ENCODE results near the gene PTPRC.

The PTPRC gene

DNA sequence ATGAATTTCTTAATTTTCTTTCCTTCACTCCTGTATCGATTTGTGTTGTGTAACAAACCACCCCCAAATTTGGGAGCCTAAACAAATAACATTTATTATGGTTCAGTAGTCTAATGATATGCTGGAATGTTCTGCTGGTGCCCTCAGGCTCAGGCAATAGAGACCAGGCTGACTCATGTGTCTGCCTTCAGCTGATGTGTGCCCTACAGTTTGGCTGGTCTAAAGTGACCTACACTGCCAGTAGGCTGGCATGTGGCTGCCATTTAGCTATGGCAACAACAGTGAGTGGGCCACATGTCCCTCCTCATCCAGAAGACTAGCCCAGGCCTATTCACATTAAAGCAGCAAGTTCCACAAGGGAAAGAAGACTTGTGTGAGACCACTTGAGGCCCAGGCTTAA is 115.8 kb downstream of the PTPRC start:
- in situ Hi-C loops (cut with MboI; ENCODE audit: low sequenced_read_pairs), result loop anchor here (25.0 kb wide), 2 partner anchors 358 to 708 kb away; no protein-coding TSS in a partner anchor

DNA sequence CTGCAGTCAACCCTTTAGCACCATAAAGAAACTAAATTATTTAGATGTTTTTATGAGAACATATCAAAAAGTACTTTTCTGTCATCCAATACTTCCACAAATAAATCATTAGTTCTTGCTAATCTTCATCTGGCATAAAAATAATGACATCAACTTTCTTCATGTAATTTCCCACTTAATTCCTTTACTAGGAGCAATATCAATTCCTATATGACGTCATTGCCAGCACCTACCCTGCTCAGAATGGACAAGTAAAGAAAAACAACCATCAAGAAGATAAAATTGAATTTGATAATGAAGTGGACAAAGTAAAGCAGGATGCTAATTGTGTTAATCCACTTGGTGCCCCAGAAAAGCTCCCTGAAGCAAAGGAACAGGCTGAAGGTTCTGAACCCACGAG is 116.9 kb downstream of the PTPRC start:
- in situ Hi-C loops (cut with MboI; ENCODE audit: low sequenced_read_pairs), result loop anchor here (25.0 kb wide), 2 partner anchors 357 to 707 kb away; no protein-coding TSS in a partner anchor

DNA sequence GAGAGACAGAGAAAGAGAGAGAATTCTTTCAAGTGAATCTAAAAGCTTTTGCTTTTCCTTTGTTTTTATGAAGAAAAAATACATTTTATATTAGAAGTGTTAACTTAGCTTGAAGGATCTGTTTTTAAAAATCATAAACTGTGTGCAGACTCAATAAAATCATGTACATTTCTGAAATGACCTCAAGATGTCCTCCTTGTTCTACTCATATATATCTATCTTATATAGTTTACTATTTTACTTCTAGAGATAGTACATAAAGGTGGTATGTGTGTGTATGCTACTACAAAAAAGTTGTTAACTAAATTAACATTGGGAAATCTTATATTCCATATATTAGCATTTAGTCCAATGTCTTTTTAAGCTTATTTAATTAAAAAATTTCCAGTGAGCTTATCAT is 117.6 kb downstream of the PTPRC start:
- in situ Hi-C loops (cut with MboI; ENCODE audit: low sequenced_read_pairs), result loop anchor here (25.0 kb wide), 2 partner anchors 356 to 706 kb away; no protein-coding TSS in a partner anchor

- in situ Hi-C loops (cut with MboI; ENCODE audit: low sequenced_read_pairs), result loop anchor here (25.0 kb wide), 2 partner anchors 350 to 700 kb away; no protein-coding TSS in a partner anchor
Observed at GRCh38 chr1:198761859-198762616, 123.2 kb downstream of the PTPRC start.

DNA sequence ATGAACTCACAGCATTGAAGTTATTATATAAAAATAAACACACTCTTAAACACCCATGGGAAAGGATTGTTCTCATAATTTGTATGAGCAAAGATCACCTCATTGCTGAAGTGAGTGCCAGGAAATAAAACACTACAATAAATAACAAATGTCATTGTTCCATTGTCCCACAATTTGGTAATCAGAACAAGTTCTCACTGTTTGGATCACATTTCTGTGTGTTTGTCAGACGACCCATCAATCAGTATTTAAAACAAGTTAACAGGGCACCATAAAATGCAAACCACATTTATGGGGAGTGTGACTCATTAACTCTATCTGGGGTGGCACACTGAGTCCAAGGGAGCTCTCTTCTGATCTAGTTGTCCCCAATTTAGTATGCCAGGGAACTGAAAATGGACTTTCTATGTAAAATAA is 124.5 kb downstream of the PTPRC start:
- in situ Hi-C loops (cut with MboI; ENCODE audit: low sequenced_read_pairs), result loop anchor here (25.0 kb wide), 2 partner anchors 349 to 699 kb away; no protein-coding TSS in a partner anchor

DNA sequence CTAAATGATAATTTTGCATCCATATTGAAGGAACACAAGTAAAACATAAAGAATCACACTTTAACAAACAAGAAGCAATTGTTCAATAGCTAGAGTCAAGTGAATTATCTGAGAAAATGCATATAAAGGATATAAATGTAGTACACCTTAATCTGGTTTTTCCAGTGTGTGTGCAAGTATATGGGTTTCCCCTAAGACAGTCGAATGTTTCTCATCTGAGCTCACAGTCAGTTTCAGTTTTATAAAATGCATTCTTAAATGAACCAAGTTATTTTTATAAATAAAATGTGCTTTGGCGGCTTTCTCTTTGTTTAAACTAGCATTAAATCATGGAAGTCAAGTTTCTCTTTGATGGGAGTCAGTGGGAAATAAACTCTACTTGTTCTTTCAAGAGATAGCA is 125.9 kb downstream of the PTPRC start:
- in situ Hi-C loops (cut with MboI; ENCODE audit: low sequenced_read_pairs), result loop anchor here (25.0 kb wide), 2 partner anchors 348 to 698 kb away; no protein-coding TSS in a partner anchor

GRCh38 chr1:198765416-198765815 is 126.6 kb downstream of the PTPRC start:
- in situ Hi-C loops (cut with MboI; ENCODE audit: low sequenced_read_pairs), result loop anchor here (25.0 kb wide), 2 partner anchors 347 to 697 kb away; no protein-coding TSS in a partner anchor

DNA sequence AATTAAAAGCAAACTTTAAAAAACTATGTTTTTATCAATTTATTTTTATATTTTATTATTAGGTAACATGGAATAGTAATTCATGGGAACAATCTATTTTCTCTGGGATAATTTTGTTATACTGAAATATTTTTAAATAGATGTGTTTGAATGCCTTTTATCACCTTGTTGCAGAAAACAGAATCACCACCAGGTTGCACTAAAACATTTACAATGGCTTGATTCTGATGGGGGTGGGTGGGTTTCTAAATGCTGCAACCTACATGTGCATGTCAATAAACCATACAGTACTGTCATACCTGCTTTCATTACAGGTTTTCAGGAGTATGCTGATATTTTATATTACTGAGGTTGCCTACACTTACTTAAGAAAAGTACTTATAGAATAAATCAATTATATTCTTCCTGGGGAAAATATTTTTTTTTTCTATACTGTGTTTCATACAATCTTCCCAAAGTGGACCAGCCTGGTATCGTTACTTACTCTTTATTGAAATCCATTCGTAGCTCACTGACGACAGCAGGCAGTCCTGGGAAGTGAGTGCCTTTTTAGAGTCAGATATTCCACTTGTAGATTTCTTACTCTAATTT is 132.8 kb downstream of the PTPRC start:
- in situ Hi-C loops (cut with MboI; ENCODE audit: low sequenced_read_pairs), result loop anchor here (25.0 kb wide), 2 partner anchors 341 to 691 kb away; no protein-coding TSS in a partner anchor

- in situ Hi-C loops (cut with MboI; ENCODE audit: low sequenced_read_pairs), result loop anchor here (25.0 kb wide), 2 partner anchors 340 to 690 kb away; no protein-coding TSS in a partner anchor
Observed at GRCh38 chr1:198772626-198773025, 133.8 kb downstream of the PTPRC start.

DNA sequence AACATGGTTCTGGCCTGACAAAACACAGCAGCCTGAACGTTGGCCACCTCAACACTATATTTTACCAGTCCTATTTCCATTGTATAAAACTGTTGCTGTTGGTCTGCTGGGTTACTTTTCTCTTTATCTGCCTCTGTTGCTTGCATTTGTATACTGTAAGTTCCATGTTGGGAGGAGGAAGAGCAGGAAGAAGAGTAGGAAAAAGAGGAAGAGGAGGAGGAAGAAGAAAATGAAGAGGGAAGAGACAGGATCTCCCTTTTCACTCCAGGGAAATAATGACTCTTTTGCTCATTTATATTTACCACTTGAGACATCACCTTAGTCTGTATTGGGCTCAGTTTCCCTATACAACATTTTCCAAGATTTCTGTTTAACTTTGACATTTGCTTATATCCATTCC is 134.2 kb downstream of the PTPRC start:
- in situ Hi-C loops (cut with MboI; ENCODE audit: low sequenced_read_pairs), result loop anchor here (25.0 kb wide), 2 partner anchors 339 to 689 kb away; no protein-coding TSS in a partner anchor

DNA sequence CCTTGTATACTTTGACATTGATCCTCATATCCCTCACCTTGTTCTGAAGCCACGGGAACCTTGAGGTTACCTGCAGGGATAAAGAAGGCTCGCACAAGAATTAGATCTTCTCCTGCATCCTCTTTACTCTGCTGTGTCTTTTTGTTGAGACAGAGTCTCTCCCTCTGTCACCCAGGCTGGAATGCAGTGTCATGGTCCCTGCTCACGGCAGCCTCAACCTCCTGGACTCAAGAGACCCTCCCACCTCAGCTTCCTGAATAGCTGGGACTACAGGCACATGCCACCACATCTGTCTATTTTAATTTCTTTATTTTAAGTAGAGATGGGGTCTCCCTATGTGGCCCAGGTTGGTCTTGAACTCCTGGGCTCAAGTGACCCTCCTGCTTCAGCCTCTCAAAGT is 134.7 kb downstream of the PTPRC start:
- in situ Hi-C loops (cut with MboI; ENCODE audit: low sequenced_read_pairs), result loop anchor here (25.0 kb wide), 2 partner anchors 339 to 689 kb away; no protein-coding TSS in a partner anchor

- in situ Hi-C loops (cut with MboI; ENCODE audit: low sequenced_read_pairs), result loop anchor here (25.0 kb wide), 2 partner anchors 338 to 688 kb away; no protein-coding TSS in a partner anchor
Observed at GRCh38 chr1:198774421-198774820, 135.6 kb downstream of the PTPRC start.

GRCh38 chr1:198775606-198776005 is 136.8 kb downstream of the PTPRC start:
- in situ Hi-C loops (cut with MboI; ENCODE audit: low sequenced_read_pairs), result no loop called here

DNA sequence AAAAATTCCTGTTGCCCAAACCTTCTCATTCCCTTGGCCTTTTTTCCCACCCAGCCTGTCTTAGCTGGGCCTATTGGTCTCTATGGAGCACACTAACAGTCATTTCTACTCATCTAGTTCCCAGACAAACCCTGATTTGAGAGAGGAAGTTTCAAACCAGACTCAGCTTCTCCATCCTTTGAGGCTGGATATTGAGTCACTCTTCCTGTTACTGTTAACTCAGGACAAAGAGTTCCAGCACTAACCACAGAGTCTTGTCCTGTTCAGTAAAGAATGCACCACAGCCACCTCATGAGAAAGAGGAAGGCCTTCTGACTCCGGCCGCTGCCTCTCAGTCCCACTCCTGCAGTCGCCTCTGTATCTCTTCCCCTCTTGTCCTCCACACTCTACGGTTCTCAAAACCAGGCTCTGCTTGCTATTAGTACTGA is 137.8 kb downstream of the PTPRC start:
- in situ Hi-C loops (cut with MboI; ENCODE audit: low sequenced_read_pairs), result no loop called here

DNA sequence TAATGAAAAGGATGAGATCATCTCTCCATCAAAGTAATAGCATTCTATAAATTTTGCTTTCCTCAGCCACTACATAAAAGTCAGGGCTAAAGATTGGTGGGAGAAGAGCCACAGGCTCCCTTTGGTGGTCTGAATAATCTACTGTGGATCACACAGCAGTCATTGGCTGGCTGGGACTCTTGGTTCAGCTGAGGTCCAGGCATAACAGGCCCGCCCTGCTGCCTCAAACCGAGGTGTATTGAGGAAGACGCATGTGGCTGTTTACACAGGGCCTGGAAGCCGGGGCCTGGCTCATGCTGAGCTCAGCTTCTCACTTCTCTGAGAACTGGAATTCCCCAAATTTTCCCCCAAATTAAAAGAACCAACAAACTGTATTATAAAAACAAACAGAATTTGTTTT is 139.2 kb downstream of the PTPRC start:
- in situ Hi-C loops (cut with MboI; ENCODE audit: low sequenced_read_pairs), result no loop called here

- in situ Hi-C loops (cut with MboI; ENCODE audit: low sequenced_read_pairs), result no loop called here
Observed at GRCh38 chr1:198780376-198780775, 141.5 kb downstream of the PTPRC start.

DNA sequence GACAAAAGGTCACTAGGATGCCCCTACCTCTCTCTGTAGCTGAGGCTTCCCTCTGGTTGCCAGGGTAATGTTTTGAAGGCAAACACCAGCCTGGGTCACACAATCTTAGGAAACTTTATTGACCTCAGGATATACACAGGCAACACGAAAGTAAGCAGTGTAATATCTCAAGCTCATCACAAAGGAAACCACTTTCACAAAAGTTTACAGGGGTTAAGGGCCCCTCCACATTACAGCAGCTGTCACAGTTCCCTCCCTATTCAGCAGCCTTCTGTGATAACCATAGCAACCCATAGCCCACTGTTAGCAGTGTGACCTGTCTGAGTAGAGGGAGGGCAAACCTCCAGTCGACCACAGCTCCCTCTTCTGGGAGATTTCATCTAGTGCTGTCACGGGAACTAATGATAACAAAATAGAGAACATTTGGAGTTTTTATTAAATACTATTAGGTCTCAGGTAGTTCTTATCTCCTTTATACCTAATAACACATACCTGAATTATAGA is 149.8 kb downstream of the PTPRC start:
- in situ Hi-C loops (cut with MboI; ENCODE audit: low sequenced_read_pairs), result no loop called here

DNA sequence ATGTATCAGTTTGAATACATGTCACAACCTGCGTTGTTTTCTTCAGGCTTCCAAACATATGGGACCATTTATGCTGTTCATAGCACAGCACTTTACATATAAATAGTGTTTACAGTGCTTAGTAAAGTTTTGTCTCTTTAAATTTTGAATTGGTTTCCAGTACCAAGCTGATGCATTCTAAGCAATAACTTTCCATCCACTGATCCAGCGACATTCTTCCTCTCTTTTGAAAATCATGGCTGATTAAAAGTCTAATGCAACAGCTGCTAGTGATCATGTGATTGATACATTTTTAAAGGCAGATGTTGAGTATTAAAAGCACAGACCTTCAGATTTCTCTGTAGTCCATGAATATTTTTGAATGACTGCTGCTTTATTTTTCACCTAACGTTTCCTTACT is 154.9 kb downstream of the PTPRC start:
- in situ Hi-C loops (cut with MboI; ENCODE audit: low sequenced_read_pairs), result no loop called here

GRCh38 chr1:198794498-198794897 is 155.7 kb downstream of the PTPRC start:
- in situ Hi-C loops (cut with MboI; ENCODE audit: low sequenced_read_pairs), result no loop called here

DNA sequence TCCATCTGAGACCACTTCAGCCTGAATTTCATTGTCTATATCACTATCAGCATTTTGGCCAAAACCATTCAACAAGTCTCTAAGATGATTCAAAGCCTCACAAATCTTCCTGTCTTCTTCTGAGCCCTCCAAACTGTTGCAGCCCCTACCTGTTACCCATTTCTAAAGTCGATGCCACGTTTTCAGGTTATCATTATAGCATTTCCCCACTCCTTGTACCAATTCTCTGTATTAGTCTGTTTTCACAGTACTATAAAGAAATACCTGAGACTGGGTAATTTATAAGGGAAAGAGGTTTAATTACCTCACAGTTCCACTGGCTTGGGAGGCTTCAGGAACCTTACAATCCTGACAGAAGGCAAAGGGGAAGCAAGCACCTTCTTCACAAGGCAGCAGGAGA is 158.8 kb downstream of the PTPRC start:
- in situ Hi-C loops (cut with MboI; ENCODE audit: low sequenced_read_pairs), result no loop called here

DNA sequence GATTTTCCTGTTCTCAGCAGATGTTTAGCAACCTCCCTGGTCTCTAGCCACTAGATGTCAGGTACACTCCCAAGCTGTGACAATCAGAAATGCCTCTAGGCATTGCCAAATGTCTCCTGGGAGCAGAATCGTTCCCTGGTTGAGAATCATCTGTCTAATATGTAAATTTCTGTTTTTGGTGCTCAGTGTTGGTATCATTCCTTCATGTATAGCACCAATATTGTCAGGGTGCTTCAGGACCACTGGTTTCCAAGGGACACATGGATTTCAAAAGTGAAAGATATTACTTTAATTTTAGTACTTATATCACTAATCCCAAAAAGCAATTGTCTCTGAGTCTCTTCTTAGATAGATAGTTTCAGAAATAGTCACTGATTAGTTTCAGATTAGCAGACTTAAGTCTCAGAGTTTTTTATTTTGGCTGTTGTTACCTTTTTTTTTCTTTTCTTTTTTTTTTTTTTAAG is 160.1 kb downstream of the PTPRC start:
- in situ Hi-C loops (cut with MboI; ENCODE audit: low sequenced_read_pairs), result no loop called here
